GM21786 (cell line): Measurements from ENCODE around the gene PSMB5.

Experiments used
- ATAC-seq: cut with Tn5 transposase; IDR thresholded peaks from one replicate; pipeline ENCODE4 v1.9.1; 2021; ENCODE audit not compliant: unreplicated experiment

PSMB5 gene

DNA sequence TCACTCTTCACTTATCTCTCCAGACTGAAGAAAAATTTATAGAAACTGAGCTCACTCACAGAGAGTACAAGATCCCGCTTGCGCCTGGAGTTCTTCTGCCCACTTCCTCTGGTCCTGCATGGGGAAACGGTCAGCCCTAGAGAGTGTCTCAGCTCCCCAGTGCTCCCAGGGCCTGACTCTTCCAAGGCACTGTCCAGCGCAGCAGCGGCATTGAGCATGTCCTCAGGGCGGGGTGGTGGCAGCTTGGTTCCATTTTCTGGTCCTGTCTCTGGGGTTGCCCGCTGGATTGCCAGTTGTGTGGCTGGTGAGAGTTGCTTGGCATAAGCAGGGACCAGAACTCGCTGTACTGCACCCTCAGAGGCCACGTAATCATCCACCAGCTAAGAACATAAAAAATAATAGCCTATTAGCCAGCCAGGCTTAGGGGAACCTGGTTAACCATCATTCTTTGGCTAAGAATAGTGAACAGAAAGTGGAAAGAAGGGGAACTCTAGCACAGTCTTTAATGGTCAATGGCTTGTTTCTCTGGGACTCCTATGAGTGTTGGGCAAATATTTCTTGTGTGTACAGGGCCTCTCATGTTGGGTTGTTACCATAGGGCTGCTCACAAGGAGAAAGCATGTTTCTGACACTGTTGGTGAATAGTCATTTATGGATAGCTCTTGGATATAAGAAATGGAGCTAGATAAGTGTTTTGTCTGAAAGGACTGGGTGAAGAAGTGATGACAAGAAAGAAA lies 38.6 kb downstream of the PSMB5 start:
- ATAC-seq: no peak

DNA sequence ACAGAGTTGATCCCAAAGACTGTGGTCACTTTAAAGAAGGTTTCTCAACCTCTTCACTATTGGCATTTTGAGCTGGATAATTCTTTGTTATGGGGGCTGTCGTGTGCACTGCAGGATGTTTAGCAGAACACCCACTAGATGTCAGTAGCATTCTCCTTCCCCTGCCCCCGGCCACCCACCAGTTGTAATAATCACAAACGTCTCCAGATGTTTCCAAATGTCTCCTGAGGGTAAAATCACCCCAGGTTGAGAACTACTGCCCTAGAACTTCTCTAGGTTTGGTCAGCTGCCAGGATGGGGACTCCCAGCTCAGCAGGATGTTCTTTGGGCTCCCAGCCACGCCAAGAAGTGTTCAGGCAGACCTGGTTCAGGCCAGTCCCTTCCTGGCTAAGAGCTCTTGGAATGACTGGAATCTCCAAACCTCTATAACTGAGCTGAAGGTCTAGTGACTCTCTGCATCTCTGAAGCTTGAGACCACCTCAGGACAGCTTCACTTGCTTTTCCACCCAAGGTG lies 39.9 kb downstream of the PSMB5 start:
- ATAC-seq: no peak

DNA sequence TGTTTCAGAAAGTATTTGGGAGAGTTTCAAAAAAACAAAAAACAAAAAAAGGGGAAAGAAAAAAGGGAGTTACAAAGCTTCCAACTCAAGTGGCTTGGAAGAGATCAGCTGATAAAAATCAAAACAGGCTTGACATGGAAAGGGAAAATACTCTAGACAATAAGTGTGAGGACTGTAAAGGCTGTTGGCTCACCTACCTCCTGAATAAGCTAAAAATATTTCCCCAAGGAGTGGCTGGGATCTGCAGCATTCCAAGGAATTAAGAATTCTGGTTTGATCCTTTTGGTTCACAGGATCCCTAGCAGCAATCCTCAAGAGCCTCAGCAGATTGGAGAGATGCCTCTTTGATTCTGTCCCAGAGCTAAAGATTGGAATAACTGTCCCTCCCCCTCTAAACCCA lies 41.2 kb downstream of the PSMB5 start:
- ATAC-seq: no peak

DNA sequence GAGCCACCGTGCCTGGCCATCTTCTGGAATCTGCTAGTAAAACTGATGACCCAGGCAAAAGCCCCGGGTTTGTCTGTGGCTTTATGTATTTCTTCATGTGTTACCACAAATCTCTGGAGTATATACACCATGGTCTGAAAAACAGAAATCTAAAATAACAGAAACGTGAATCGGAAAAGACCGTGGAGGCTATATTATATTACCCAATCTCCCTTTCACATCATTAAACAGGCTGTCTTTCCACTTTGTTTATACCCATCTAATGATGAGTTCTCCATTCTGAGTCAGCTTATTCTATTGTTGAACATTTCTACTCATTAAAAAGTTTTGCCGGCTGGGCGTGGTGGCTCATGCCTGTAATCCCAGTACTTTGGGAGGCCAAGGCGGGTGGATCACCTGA lies 42.8 kb downstream of the PSMB5 start:
- ATAC-seq: no peak

DNA sequence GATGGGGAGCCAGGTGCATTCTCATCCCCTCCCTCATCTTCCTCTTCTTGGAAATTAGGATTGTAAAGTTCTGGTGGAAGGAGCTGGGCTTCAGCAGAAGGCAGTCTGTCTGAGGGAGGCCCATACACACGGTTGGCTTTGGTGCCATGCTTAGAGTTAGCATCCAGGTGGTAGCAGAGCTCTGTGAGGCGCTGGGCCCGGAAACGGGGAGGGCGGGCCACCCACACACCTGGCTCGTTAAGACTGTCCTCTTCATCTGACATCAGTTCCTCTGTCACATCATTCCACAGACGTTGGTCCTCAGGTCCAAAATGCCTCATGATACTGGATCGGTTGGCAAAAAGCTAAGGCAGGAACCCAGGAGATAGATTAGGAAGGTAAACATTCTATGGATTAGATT lies 47.4 kb downstream of the PSMB5 start:
- ATAC-seq: no peak

DNA sequence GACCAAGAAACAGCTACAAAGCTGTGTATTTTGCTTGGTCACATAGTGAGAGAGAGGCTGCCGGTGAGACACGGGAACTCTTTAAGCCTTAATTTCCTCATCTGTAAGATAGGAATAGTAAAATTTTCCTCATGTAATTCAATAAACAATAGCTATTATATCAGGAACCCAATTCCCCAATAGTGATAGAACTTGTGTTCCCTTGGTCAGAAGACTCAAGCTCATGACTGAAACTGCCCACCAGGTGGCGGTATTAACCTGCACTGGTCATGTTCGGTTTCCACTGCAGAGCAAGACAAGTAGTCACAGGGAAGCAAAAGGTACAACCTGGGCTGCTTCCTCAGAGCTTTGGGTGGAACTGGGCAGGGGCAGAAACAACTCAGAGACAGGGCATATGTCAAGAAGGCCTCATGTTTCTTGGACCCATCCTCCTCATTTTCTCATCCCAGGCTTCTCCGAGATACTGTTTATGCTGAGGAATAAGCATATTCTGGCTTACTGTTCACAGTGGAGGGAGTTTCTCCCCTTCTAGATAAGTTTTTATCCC lies 48.1 kb downstream of the PSMB5 start:
- peak; percentile 49 for ATAC-seq

DNA sequence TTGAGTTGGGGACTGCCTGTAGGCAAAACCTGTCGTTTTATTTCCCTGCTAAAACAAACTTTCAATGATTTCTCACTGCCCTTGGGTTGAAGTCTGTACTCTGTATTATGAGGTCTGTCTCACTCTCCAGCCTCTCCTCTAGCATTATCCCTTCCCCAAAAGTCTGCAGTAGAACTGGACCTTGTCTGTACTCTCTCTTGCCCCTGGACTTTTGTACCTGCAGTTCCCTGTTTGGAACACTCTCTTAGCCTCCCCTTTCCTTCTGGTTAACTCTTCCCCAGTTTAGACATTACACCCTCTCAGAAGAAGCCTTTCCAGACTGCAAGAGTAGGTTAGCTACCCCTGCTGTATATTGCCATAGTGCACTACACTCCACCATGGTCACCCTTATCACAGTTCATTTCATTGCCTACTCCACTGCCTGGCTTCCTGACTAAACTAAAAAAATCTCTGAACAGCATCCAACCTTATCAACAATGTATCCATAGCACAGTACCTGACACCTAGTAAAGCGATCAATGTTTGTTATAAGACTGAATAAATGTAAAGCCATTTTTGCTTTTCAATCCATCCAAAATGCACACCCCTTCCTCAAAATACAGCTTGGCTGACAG lies 48.7 kb downstream of the PSMB5 start:
- no peak for ATAC-seq

DNA sequence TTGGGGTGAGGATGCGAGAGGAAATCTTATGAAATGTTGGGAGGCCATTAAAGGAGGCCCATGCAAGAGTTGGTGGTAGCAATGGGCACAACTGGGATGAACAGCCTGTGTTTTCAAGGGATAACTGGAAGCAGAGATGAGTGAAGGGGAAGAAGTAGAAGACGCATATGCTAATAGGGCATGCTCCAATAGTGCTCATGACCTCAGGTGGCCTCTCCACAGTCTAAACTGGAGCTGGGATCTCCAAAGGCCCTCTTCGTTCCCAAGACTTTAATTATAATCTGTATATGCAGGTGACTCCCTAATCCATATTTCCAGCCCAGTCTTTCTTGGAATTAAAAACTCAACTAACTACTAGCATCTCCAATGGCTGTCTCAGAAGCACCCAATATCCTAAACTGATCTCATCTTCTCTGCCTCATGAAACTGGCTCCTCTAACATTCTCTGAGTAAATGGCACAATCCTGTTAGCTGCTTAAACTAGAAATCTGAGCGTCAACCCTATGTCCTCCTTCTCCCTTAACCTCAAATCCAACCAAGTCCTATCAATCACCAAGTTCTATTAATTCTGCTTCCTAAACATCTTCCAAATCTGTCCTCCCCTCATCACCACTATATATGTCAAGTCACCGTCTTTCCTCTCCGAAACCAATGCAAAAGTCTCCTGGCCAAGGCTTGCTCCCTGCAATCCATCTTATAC lies 49.6 kb downstream of the PSMB5 start:
- ATAC-seq: no peak

DNA sequence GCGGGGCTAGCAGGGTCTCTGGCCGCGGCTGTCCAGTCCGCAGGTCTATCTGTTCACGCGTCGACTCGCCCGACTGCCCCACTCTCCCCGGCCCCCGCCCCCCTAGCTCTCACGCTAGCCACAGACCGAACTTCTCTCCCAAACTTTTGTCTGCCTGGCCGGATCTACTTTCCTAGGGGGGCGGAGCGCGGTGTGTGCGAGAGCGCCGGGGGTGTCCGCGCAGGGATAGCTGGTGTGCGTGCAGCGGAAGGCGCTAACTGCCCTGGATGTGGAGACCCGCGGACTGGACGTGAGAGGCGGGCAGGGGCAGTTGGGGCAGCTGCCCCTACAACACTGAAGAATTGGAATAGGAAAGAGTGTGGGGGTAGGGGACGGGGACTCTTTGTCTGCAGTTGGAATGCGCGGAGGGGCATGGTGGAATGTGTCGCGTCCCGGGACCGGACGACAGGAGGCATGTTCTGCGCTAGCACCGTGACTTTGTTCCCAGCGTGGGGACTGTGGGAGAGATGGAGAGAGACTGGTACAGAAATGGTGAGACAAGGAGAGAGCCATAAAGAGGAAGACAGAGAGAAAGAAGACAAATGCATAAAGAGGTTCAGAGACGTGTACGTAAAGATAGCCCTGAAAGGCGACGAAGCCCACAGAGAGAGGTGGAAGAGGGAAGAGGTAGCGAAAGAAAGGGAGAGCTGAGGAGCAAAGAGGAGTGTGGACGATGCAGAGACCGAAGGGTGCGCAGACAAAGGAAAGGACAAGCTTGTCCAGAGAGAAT lies 52.0 kb downstream of the PSMB5 start, which contains the start of gene AJUBA:
TSS of gene AJUBA (minus strand) at position 75 of the 769 bp plus-strand sequence. CDS start 285 bp downstream, outside the sequence.
- peak; percentile 47 for ATAC-seq

DNA sequence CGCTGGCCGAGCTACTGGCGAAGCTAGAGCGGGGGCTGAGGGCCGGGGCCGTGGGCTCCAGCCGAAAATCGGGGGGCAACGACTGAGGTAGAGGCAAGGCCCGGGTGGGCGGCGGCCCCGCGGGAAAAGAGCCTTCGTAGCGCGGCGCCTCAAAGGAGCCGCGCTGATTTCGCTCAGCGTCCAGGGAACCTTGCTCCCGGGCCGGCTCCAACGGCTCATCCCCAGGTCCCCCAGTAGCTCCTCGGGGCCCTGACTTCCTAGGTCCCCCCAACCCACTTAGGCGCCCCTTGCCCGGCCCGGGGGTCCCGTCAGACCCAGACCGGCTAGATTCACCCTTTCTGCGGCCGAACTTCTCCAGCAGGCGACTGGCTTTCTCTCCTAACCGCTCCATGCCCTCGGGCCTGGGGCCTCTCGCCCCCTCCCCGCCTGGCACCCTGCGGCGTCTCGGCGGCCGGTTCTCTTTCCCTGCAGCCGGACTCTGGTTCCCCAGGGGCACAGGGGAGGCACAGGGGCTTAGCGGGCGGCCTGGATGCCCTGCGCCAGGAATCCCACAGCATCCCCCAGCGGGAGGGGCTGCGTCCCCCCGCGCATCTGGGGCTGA lies 52.7 kb downstream of the PSMB5 start:
- ATAC-seq: no peak

DNA sequence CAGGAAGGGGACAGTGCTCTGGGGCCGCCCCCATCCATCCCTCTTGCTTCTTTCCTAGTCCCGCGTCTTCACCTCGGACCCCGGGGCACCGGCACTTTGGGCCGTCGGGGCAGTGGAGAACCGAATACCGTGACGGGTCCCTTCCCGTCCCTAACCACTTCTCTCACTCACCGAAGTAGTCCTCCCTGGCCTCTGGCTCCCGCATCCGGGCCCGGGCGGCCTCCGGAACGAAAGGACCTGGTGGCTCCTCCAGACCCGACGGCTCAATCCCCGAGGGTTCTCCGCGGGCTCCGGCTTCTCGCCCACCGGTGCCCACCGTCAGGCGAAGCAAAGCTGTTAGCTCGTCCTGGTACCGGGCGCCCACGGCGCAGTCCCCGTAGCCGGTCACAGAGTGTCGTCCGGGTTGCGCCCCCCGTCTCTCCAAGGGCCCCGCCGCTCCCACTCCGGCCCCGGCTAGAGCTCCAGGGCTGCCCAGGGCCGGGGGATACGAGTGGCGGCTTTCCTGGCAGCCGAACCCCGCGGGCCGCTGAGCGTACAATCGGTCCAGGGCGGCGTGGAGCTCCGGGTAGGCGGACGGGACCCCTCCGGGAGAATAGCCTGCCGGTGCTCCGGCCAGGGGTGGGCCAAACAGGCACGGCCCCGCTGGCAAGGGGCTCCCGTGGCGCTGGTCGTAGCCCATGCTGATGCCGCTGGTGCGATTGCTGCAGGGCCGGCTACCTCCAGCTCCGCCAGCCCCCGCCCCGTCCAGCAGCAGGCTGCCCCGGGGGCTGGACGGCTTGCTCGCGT lies 53.4 kb downstream of the PSMB5 start:
- no peak for ATAC-seq

DNA sequence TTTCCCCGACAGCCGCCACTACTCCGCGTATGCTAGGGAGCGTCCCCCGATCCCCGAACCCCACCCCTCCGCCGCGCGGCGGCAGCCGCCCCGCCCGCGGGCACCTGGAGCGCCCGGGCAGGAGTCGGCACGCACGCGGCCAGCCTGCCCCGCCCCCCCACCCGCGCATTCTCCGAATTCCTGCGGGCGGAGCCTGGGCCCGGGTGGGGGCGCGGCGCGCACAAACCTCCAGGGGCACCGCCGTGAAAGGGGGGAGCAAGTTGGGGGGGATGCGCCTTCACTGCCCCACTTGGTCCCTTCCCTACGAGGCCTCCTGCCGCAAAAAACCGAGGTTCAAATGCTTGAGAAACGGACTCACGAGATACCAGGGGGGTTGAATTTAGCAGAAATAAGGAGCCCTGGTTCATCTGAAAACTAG lies 54.0 kb downstream of the PSMB5 start:
- ATAC-seq: no peak

DNA sequence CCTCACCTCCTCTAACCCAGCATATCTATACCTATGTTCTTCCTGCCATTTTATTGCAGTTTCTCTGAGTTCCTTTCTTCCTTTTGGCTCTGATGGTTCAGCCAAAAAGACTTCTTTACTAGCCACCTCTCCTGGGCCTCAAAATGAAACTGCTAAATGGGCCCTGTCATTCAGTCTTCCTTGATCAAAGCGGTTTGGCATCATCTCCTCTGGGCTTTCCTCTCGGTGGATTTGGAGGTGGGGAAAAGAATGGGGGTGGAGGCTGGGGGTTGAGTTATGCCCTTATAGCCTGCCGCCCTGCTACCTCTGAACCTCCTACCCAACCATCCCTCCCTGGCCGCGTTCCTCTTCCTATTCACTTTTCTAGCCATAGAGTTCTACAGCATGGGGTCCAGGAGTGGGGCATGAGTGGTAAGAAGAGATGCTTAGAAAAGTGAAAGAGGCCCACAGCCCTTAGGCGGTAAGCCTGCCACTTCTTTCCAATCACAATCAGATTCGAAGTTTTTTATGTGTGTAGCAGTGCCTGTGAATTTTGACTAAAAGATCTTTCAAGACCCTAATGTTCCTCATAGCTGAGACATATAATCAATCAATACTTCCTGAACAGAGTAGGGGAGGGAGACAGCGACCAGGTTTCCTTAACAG lies 54.8 kb downstream of the PSMB5 start:
- no peak for ATAC-seq

DNA sequence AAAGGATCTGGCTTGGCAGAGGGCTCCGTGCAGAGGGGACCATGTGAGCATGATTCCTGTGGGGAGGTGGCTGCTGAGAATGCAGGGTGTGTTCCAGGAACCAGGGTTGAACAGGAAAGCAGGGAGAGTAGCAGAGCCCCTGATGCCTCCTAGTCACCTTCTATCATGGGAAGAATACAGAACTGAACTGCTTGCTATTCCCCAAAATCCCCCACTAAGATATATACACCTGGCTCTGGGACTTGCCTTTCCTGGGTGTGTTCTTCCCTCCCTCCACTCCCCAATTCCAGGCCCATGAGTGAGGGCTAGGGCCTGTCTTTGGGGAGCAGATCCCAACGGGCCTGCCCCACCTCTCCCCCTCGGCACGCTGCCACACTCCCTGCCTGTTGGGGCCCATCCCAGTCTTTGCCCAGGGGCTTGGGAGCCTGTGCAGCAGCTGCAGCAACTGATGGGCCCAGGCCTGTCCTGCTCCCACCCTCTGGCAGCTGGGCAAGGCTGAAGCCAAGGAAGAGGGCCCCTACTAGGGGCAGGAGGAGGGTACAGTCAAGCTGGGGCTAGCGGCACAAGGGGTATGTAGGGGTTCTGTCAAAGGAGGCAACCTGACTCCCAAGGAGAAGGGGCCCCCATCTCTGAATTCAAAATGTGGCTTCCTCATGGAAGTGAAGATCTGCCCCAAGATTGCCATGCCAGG lies 55.6 kb downstream of the PSMB5 start:
- ATAC-seq: no peak

DNA sequence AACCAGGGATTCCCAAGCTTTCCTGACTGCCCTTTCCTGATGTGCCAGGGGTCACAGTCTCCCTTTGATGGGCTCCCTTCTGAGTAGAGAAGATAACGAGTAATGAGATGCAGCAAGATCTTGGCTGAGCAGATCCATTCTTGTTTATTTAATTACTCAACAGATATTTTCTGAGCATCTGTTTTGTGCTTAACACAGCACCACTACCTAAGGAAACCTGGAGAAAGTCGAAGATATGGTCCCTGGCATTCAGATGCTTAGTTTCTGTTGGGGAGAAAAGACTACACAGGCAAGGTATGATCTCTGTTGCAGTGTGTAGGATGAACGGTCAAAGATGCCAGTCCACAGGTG lies 56.2 kb downstream of the PSMB5 start:
- ATAC-seq: no peak

DNA sequence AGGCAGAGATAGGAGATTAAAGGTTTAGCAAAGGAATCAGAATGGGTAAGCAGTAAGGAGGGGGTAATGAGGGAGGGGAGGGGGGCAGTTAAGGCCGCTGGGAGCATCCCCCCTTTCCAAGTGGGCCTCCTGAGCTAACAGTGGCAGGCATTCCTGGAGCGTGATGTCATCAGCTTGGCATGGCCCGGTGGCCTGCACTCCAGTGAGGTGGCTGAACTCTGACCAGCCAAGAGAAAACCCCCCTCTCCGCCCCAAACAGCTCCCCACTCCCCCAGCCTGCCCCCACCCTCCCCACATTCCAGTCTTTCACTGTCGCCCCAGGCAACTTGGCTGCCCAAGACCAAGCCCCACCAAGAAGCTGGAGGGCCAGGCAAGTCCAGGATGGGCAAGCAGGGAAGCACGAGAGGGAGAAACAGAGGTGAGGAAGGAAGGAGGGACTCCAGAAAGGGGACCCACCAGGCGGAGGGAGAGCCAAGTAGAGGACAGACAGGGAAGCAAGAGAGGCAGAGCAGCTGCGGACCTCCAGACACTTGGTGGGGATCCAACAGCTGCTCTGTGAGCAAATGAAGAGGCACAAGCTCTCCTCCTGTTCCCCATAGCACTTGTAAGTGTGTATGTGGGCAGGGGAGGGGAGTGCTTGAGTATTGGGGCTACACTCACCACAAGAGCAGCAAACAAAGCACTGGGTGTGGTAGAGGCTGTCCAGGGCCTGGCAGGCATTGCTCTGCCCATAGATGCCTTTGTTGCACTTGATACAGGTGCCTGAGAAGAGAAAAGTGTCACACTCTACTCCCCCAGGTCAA lies 56.8 kb downstream of the PSMB5 start:
- ATAC-seq: no peak

DNA sequence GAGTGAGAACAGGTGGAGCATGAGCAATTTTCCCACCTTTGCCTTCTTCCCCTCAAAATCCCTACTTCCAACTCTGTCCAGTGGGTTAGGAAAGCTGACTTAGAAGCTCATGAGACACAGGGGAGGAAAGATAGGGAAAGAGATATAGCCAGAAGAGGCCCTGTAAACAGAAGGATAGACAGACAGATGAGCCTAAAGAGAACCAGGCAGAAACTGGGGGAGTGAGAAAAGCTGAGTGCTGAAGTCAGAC lies 57.3 kb downstream of the PSMB5 start:
- ATAC-seq: no peak
